A673 (cell line): Measurements from ENCODE around the gene VSIR. TPM values are rescaled to one million over a fixed set of nuclear protein-coding genes. Genes with fewer than 3 reads are reported as not detected.

Experiments
- BruUV-seq: library from RNA; stranded (reverse); fragments of 400-500 nt; replicated peaks from 2 replicates; lab custom pipeline; 2021; lab: Mats Ljungman, UMichigan
- CTCF ChIA-PET: fragments of 300-600 bp; sonication (Branson Sonifier 250); formaldehyde crosslinking; loops from one replicate; lab custom pipeline; 2022; ENCODE audit warnings: antibody characterized with exemption; lab: Charles Lee
- POLR2A ChIA-PET: fragments of 300-600 bp; sonication (Branson Sonifier 250); formaldehyde crosslinking; loops from one replicate; lab custom pipeline; 2022; ENCODE audit warnings: antibody characterized with exemption; ENCODE audit not compliant: low non-redundant PET; lab: Charles Lee
- DNase-seq: peaks from one replicate; pipeline ENCODE4 v3.0.0-alpha.2; 2015; ENCODE audit warnings: low spot score
- H3K27ac ChIP-seq: fragments of 200-600 bp; sonication (generic); 2 replicates; pipeline ENCODE4 v1.5.1; 2016; ENCODE audit warnings: mixed run types, low read depth, mild to moderate bottlenecking, mixed read lengths, antibody characterized with exemption, low read length; ENCODE audit not compliant: poor library complexity, severe bottlenecking
- H3K27me3 ChIP-seq: fragments of 200-600 bp; sonication (generic); replicated peaks from 2 replicates; pipeline ENCODE4 v1.6.1; 2017; ENCODE audit warnings: mixed run types, low read depth, mild to moderate bottlenecking, mixed read lengths, antibody characterized with exemption, low read length; ENCODE audit not compliant: insufficient read depth, poor library complexity
- H3K36me3 ChIP-seq: fragments of 200-600 bp; sonication (generic); 2 replicates; pipeline ENCODE4 v1.6.1; 2016; ENCODE audit warnings: mixed run types, mild to moderate bottlenecking, mixed read lengths, antibody characterized with exemption, low read length; ENCODE audit not compliant: insufficient read depth, poor library complexity, severe bottlenecking
- H3K4me1 ChIP-seq: fragments of 200-600 bp; sonication (generic); 2 replicates; pipeline ENCODE4 v1.6.1; 2017; ENCODE audit warnings: mixed run types, mild to moderate bottlenecking, mixed read lengths, antibody characterized with exemption, low read length; ENCODE audit not compliant: insufficient read depth, poor library complexity, severe bottlenecking
- H3K4me3 ChIP-seq: fragments of 200-600 bp; sonication (generic); 2 replicates; pipeline ENCODE4 v1.5.1; 2016; ENCODE audit warnings: low read depth, mixed run types, mild to moderate bottlenecking, mixed read lengths, low read length; ENCODE audit not compliant: poor library complexity, severe bottlenecking
- H3K9me3 ChIP-seq: fragments of 200-600 bp; sonication (generic); 2 replicates; pipeline ENCODE4 v1.6.1; 2016; ENCODE audit warnings: mixed run types, low read depth, mild to moderate bottlenecking, mixed read lengths, antibody characterized with exemption, low read length; ENCODE audit not compliant: poor library complexity, severe bottlenecking
- CTCF ChIP-seq: fragments of 300-800, 200-600 bp; sonication (generic); conservative IDR thresholded peaks from 2 replicates; pipeline ENCODE4 v1.5.1; 2017; ENCODE audit warnings: low read depth, mild to moderate bottlenecking, antibody characterized with exemption, low read length, moderate library complexity, mixed read lengths
- EZH2 ChIP-seq: fragments of 200-600 bp; sonication (generic); IDR thresholded peaks from 2 replicates; pipeline ENCODE4 v1.6.1; 2017; ENCODE audit warnings: borderline replicate concordance, low read depth, mild to moderate bottlenecking, mixed read lengths, antibody characterized with exemption, low read length; ENCODE audit not compliant: poor library complexity, severe bottlenecking
- intact Hi-C: fragments of 100-400 bp; cut with micrococcal nuclease; formaldehyde crosslinking; loops from one replicate; pipeline ENCODE4 v1.10.0; 2022; ENCODE audit not compliant: unreplicated experiment
- total RNA-seq: library from RNA; stranded (reverse); gene quantifications from 2 replicates; pipeline ENCODE4 v1.2.3, GENCODE V29; 2021

VSIR gene
- total RNA-seq, 1 experiment from 2014 or later = not detected

DNA sequence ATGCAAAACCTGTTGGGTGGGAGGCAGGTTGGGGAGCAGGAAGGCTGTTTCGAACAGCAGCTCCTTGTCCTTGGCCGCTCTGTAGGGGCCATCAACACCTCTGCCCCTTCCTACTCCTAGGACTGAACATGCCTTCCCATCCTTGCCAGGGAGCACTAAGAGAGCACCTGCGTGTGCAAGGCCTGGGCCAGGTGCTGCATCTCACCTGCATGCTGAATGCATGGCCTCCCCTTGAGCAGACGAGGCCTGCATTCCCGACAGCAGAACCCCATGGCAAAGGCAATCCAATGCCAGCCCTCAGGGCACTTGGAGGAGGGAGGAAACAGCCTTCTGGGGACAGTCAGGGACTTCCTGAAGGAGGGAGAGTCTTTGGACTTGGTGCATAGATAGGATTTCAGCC, 11.0 kb downstream of the VSIR start:
- Histone ChIP-seq H3K27me3 (no peaks in the 10 kb centered on the region), H3K36me3 (no peaks in the 10 kb centered on the region), H3K27ac (no peak overlapping the region), H3K4me1 (no peaks in the 10 kb centered on the region), H3K4me3 (no peak overlapping the region), H3K9me3 (no peaks in the 10 kb centered on the region)
- POLR2A ChIA-PET = no interaction called here
- no peak for DNase-seq
- TF ChIP-seq CTCF (no peak), EZH2 (no peak)
- no TSS peak for BruUV-seq
- intact Hi-C loops = no loop called here
- CTCF ChIA-PET = no interaction called here

DNA sequence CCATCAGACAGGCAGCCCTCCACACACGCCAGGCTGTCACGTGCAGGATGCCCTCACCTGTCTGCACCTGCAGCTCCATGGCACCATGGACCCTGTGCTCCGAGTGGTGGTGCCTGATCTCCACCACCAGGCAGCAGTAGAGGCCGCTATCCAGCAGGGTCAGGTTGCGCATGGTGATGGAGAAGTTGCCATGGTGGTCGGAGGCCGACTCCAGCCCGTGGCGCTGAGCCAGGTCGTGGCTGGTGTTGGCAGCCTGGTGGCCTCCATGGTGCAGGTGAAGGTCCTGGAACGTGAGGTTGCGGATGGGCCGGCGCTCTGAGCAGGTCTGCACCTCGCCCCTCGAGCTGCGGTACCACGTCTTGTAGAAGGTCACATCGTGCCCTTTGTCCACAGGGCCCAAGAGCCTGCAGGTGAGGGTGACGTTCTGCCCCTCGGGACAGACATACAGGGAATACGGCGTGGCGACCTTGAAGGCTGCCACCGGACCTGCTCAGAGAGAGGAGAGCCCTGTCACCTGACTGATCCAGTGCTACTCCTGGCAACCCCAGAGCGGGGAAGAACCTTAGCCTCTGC, 11.7 kb downstream of the VSIR start:
- TF ChIP-seq CTCF (no peak), EZH2 (no peak)
- intact Hi-C loops = no loop called here

GRCh38 chr10:71761105-71761511, 12.2 kb downstream of the VSIR start:
- BruUV-seq = no TSS peak
- DNase-seq = no peak
- Histone ChIP-seq H3K4me3 (no peak overlapping the region), H3K9me3 (no peaks in the 10 kb centered on the region), H3K36me3 (no peaks in the 10 kb centered on the region), H3K27ac (no peak overlapping the region), H3K4me1 (no peaks in the 10 kb centered on the region), H3K27me3 (no peaks in the 10 kb centered on the region)
- no peak for TF ChIP-seq CTCF
- no peak for TF ChIP-seq EZH2
- ChIA-PET CTCF (no interaction called here), POLR2A (no interaction called here)
- intact Hi-C loops = no loop called here

More for the DNA sequence above, 11.7 kb downstream of the VSIR start:
- DNase-seq = no peak
- Histone ChIP-seq H3K9me3 (no peaks in the 10 kb centered on the region), H3K36me3 (no peaks in the 10 kb centered on the region), H3K4me3 (no peak overlapping the region), H3K27me3 (no peaks in the 10 kb centered on the region), H3K27ac (no peak overlapping the region), H3K4me1 (no peaks in the 10 kb centered on the region)
- BruUV-seq = no TSS peak
- CTCF ChIA-PET = no interaction called here
- POLR2A ChIA-PET = no interaction called here
